Measurements from ENCODE around the gene NAT8L. TPM values are rescaled to one million over a fixed set of nuclear protein-coding genes. Genes with fewer than 3 reads are reported as not detected.

Gene NAT8L
- polyA plus RNA-seq, 3 donors: 0.01 TPM; not detected in 2

DNA sequence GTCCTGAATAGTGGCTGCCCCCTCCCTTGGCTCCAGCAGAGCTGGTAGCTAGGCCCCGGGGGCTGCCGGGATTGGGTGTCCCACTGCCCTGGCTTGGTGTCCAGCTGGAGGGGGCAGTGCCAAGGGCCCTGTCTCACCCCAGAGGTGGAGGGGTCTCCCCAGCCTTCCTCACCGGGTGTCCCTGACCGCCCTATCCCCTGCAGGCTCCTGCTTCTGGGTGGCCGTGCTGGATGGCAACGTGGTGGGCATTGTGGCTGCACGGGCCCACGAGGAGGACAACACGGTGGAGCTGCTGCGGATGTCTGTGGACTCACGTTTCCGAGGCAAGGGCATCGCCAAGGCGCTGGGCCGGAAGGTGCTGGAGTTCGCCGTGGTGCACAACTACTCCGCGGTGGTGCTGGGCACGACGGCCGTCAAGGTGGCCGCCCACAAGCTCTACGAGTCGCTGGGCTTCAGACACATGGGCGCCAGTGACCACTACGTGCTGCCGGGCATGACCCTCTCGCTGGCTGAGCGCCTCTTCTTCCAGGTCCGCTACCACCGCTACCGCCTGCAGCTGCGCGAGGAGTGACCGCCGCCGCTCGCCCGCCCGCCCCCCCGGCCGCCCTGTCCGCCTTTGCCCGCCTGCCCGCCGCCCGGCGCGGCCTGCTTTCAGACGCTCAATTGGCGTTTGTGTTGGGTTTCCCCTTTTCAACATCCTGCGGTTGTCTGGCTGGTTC, 4.6 kb downstream of the NAT8L start:
- Histone ChIP-seq H3K4me3 (replicated peaks in 1 of 3; ENCODE audit: low read depth in 2 of 3, low read length in 3 of 3) (no peak overlapping the region), H3K79me2 (ENCODE audit: insufficient read depth, low read length) (no peaks in the 10 kb centered on the region), H3K27ac (ENCODE audit: low read depth in 1 of 2, low read length in 2 of 2) (no peak overlapping the region), H3K9me3 (replicated peaks in 1 of 2; ENCODE audit: control insufficient read depth in 1 of 2, insufficient read depth in 1 of 2, low read length in 2 of 2) (no peaks in the 10 kb centered on the region), H3K9ac (ENCODE audit: insufficient read depth, low read length, poor library complexity, severe bottlenecking) (no peak overlapping the region), H2AFZ (ENCODE audit: insufficient read depth, low read depth, low read length, poor library complexity, severe bottlenecking) (no peak overlapping the region), H3K4me2 (replicated peaks; ENCODE audit: extremely low read depth, low read length, poor library complexity, severe bottlenecking) (no peak overlapping the region), H3K27me3 (ENCODE audit: control insufficient read depth in 2 of 2, insufficient read depth in 2 of 2, low read length in 2 of 2) (peaks cover 3 to 14% of the 10 kb centered on the region in 2 donors), H4K20me1 (ENCODE audit: insufficient read depth, low read length) (no peaks in the 10 kb centered on the region), H3K36me3 (replicated peaks in 1 of 2; ENCODE audit: control insufficient read depth in 1 of 2, insufficient read depth in 2 of 2, low read length in 2 of 2) (no peaks in the 10 kb centered on the region), H3K4me1 (ENCODE audit: control insufficient read depth in 1 of 2, insufficient read depth in 2 of 2, low read length in 2 of 2) (peaks cover 0 to 6% of the 10 kb centered on the region in 2 donors)
- intact Hi-C loops (cut with micrococcal nuclease): no loop called here
- no peaks in the 10 kb centered on the region for H3K4me1 Mint-ChIP-seq
- H3K4me3 Mint-ChIP-seq: no peak overlapping the region
- WGBS (ENCODE audit: insufficient coverage): 97% methylated on average over 40 of the region's 53 CpGs
- no peak overlapping the region for H3K27ac Mint-ChIP-seq
- no peaks in the 10 kb centered on the region for H3K36me3 Mint-ChIP-seq
- peaks cover 0 to 4% (median 0%) of the 10 kb centered on the region in 7 donors for H3K9me3 Mint-ChIP-seq
- TF ChIP-seq, protein P1, sequence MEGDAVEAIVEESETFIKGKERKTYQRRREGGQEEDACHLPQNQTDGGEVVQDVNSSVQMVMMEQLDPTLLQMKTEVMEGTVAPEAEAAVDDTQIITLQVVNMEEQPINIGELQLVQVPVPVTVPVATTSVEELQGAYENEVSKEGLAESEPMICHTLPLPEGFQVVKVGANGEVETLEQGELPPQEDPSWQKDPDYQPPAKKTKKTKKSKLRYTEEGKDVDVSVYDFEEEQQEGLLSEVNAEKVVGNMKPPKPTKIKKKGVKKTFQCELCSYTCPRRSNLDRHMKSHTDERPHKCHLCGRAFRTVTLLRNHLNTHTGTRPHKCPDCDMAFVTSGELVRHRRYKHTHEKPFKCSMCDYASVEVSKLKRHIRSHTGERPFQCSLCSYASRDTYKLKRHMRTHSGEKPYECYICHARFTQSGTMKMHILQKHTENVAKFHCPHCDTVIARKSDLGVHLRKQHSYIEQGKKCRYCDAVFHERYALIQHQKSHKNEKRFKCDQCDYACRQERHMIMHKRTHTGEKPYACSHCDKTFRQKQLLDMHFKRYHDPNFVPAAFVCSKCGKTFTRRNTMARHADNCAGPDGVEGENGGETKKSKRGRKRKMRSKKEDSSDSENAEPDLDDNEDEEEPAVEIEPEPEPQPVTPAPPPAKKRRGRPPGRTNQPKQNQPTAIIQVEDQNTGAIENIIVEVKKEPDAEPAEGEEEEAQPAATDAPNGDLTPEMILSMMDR (IDR thresholded peaks at IDR 0.05): no peak
- H3K27me3 Mint-ChIP-seq (ENCODE audit: low read depth in 3 of 3): peaks cover 6 to 30% (median 12%) of the 10 kb centered on the region in 3 donors
- DNase-seq: no peak

DNA sequence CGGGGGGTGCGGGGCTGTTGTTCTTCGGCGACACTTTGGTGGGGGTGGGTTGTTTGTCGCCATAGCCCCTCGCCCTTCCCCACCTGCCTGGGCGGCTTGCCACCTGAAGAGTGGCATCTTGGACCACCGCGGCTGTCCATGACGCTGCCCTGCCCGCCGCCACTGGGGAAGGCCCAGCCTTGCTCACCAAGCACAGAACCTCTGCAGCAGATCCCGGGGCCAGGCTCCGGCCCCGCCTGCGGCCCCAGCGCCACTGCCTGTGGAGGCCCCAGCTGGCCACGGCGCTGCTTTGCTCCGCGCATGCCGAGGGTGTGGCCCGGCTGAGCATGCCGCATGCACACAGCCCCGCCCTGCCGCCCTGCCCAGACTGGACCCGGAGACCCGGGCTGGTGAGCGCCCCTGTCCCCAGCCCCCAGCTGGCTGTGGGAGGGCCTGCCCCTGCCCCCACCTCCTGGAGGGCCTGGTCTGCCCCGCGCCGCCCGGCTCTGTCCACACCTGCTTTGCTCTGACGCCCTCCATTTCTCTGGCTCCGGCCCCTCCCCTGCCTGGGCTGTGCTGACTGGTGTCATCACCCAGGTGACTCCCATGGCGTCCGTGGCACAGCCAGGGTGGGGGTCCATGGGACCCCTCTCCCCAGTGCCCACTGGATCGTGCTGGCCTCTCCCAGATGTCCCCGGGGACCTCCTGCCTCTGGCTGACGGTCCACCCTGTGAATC, 5.3 kb downstream of the NAT8L start:
- intact Hi-C loops (cut with micrococcal nuclease): no loop called here
- no peaks in the 10 kb centered on the region for H3K79me2 ChIP-seq (ENCODE audit: insufficient read depth, low read length)
- H2AFZ ChIP-seq (ENCODE audit: insufficient read depth, low read depth, low read length, poor library complexity, severe bottlenecking): no peak overlapping the region
- 94% methylated on average over 35 of the region's 40 CpGs for WGBS (ENCODE audit: insufficient coverage)
- H3K27me3 ChIP-seq (ENCODE audit: control insufficient read depth in 2 of 2, insufficient read depth in 2 of 2, low read length in 2 of 2): peaks cover 3 to 14% of the 10 kb centered on the region in 2 donors
- peaks cover 0 to 6% of the 10 kb centered on the region in 2 donors for H3K4me1 ChIP-seq (ENCODE audit: control insufficient read depth in 1 of 2, insufficient read depth in 2 of 2, low read length in 2 of 2)
- no peak overlapping the region for H3K4me3 Mint-ChIP-seq
- no peaks in the 10 kb centered on the region for H3K4me1 Mint-ChIP-seq
- H3K27me3 Mint-ChIP-seq (ENCODE audit: low read depth in 3 of 3): peaks cover 6 to 29% (median 12%) of the 10 kb centered on the region in 3 donors
- TF ChIP-seq, protein P1 (IDR thresholded peaks at IDR 0.05): no peak
- H3K36me3 Mint-ChIP-seq: no peaks in the 10 kb centered on the region
- H3K4me3 ChIP-seq (replicated peaks in 1 of 3; ENCODE audit: low read depth in 2 of 3, low read length in 3 of 3): no peak overlapping the region
- peaks cover 0 to 4% (median 0%) of the 10 kb centered on the region in 7 donors for H3K9me3 Mint-ChIP-seq
- H4K20me1 ChIP-seq (ENCODE audit: insufficient read depth, low read length): no peaks in the 10 kb centered on the region
- no peaks in the 10 kb centered on the region for H3K36me3 ChIP-seq (replicated peaks in 1 of 2; ENCODE audit: control insufficient read depth in 1 of 2, insufficient read depth in 2 of 2, low read length in 2 of 2)
- DNase-seq: no peak
- no peak overlapping the region for H3K4me2 ChIP-seq (replicated peaks; ENCODE audit: extremely low read depth, low read length, poor library complexity, severe bottlenecking)
- H3K9me3 ChIP-seq (replicated peaks in 1 of 2; ENCODE audit: control insufficient read depth in 1 of 2, insufficient read depth in 1 of 2, low read length in 2 of 2): no peaks in the 10 kb centered on the region
- no peak overlapping the region for H3K9ac ChIP-seq (ENCODE audit: insufficient read depth, low read length, poor library complexity, severe bottlenecking)
- H3K27ac Mint-ChIP-seq: no peak overlapping the region
- no peak overlapping the region for H3K27ac ChIP-seq (ENCODE audit: low read depth in 1 of 2, low read length in 2 of 2)
